ENCODE results near the gene TBC1D16.

DNA sequence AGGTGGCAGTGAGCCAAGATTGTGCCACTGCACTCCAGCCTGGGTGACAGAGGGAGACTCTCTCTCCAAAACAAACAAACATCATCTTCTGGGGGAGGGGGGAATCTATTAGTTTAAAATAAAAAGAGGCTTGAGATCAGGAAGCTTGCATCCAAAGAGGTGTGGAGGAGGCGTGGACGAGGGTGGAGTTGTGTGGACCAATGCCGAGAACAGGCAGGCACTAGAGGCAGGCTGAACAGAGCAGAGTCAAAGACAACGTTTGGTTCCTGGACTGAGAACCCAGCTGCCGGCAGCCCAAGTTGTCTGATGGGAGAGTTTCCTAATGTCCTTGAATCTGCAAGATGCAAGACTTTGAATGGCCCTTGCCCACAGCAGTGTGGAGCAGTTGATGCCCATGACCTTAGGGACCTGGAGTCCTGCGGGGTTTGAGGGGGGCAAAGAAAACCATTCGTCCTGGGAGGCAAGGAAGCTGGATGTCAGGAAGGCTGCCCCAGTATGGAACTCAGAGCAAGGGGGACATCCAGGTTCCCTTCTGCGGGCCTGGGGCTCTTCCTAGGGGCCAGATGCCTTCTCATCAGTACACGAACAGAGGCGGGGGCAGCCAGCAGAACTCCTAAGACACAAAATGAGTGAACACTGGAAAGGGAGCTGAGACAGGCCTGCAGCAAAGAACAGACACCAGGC, 9.2 kb downstream of the TBC1D16 start:
- TF ChIP-seq, protein P1, sequence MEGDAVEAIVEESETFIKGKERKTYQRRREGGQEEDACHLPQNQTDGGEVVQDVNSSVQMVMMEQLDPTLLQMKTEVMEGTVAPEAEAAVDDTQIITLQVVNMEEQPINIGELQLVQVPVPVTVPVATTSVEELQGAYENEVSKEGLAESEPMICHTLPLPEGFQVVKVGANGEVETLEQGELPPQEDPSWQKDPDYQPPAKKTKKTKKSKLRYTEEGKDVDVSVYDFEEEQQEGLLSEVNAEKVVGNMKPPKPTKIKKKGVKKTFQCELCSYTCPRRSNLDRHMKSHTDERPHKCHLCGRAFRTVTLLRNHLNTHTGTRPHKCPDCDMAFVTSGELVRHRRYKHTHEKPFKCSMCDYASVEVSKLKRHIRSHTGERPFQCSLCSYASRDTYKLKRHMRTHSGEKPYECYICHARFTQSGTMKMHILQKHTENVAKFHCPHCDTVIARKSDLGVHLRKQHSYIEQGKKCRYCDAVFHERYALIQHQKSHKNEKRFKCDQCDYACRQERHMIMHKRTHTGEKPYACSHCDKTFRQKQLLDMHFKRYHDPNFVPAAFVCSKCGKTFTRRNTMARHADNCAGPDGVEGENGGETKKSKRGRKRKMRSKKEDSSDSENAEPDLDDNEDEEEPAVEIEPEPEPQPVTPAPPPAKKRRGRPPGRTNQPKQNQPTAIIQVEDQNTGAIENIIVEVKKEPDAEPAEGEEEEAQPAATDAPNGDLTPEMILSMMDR (IDR thresholded peaks at IDR 0.05; ENCODE audit: poor library complexity): no peak
- TF ChIP-seq EZH2phosphoT487 (IDR thresholded peaks at IDR 0.05; ENCODE audit: low read depth, severe bottlenecking, unreplicated experiment) (no peak), EZH2 (IDR thresholded peaks at IDR 0.05; ENCODE audit: borderline replicate concordance) (no peak)

Measured in hepatocyte (in vitro differentiated cells).